Esophagus squamous epithelium (tissue), 5 donors: ENCODE results near the gene ONECUT3. TPM values are rescaled to one million over a fixed set of nuclear protein-coding genes. Genes with fewer than 3 reads are reported as not detected.

Source experiments
- DNase-seq: peaks from one replicate; lab custom pipeline; 2025; lab: John Stamatoyannopoulos, UW
- H3K27ac ChIP-seq, 4 donors: fragments of 200-600 bp; sonication (generic); one replicate each; pipeline ENCODE4 v1.5.1; 2016 to 2019; ENCODE audit warnings: mild to moderate bottlenecking in 1 of 4
- H3K27me3 ChIP-seq, 4 donors: fragments of 200-600 bp; sonication (generic); 1 replicate in 3 of 4; 2 replicates in 1 of 4; pipeline versions ENCODE4 v1.5.1 to v1.6.0; 2017 to 2021; ENCODE audit warnings: antibody characterized with exemption in 1 of 4
- H3K36me3 ChIP-seq, 3 donors: fragments of 200-600 bp; sonication (generic); one replicate each; pipeline ENCODE4 v1.5.1; 2016 to 2019
- H3K4me1 ChIP-seq, 3 donors: fragments of 200-600 bp; sonication (generic); one replicate each; pipeline ENCODE4 v1.5.1; 2017 to 2019
- H3K4me3 ChIP-seq, 4 donors: fragments of 200-600 bp; sonication (generic); 1 replicate in 3 of 4; 2 replicates in 1 of 4; pipeline ENCODE4 v1.5.1; 2016 to 2019; ENCODE audit warnings: mild to moderate bottlenecking in 2 of 4, moderate library complexity in 1 of 4
- H3K9me3 ChIP-seq, 3 donors: fragments of 200-600 bp; sonication (generic); one replicate each; pipeline ENCODE4 v1.5.1; 2016 to 2019
- POLR2A ChIP-seq, 4 donors: fragments of 450-650 bp; IDR thresholded peaks; one replicate each; pipeline ENCODE4 v1.6.1; 2017; ENCODE audit warnings: antibody characterized with exemption in 4 of 4, mild to moderate bottlenecking in 4 of 4, moderate library complexity in 3 of 4
- WGBS, 2 donors: methylation state at CpG; one replicate each; pipeline ENCODE4 v1.1.5; 2018; 5-methylcytosine and 5-hydroxymethylcytosine counted together
- intact Hi-C: fragments of 100-400 bp; cut with DNase I; formaldehyde crosslinking; loops from one replicate; pipeline ENCODE4 v1.15.0; 2022
- total RNA-seq, 4 donors: library from RNA; depleted of rRNA; stranded (reverse); fragments of >200 nt; gene quantifications; one replicate each; pipeline ENCODE4 v1.1.0, GENCODE V29; 2016
- TF ChIP-seq, protein P1 (sequence below), 6 experiments: fragments of 450-650 bp in 4 of 6; fragments of 200-600 bp in 2 of 6; sonication (generic) in 2 of 6; IDR thresholded peaks; one replicate each; pipeline ENCODE4 v1.5.1; 2016 to 2019; ENCODE audit warnings: antibody characterized with exemption in 6 of 6, mild to moderate bottlenecking in 4 of 6, moderate library complexity in 4 of 6
- donor health status: DM: yes; HTN: yes; CAD: no.

The ONECUT3 gene
- total RNA-seq, 4 donors from 2014 or later: not detected

DNA sequence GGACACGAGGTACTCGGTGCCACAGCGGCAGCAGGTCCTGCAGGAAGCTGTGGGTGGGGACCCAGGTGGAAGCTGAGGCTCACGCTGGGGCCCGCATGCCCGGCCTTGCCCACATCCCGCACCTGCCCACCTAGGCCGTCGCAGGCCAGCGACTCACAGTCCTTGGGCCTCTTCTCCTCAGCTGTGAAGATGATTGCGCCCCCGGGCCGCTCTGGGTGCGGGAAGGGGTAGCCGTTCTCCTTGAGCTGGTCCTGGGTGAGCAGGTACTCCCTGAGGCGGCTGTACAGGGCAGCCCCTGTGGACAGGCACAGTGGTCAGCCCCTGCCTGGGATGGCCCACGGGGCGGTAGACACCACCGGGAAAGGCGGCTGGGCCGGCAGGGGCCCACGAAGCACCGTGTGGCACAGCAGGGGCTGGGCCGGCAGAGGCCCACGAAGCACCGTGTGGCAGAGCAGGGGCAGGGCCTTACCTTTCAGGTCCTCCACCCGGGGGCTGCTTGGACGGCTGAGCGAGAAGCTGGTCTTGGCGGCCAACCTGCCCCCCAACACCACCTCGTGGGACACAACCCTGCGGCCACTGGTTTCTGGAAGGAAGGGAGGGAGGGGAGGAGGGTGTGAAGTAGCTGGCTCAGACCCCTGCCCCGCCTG, 65.4 kb downstream of the ONECUT3 start:
- 74 to 78% methylated on average over 3 to 7 of the region's 33 CpGs for WGBS, 2 donors

DNA sequence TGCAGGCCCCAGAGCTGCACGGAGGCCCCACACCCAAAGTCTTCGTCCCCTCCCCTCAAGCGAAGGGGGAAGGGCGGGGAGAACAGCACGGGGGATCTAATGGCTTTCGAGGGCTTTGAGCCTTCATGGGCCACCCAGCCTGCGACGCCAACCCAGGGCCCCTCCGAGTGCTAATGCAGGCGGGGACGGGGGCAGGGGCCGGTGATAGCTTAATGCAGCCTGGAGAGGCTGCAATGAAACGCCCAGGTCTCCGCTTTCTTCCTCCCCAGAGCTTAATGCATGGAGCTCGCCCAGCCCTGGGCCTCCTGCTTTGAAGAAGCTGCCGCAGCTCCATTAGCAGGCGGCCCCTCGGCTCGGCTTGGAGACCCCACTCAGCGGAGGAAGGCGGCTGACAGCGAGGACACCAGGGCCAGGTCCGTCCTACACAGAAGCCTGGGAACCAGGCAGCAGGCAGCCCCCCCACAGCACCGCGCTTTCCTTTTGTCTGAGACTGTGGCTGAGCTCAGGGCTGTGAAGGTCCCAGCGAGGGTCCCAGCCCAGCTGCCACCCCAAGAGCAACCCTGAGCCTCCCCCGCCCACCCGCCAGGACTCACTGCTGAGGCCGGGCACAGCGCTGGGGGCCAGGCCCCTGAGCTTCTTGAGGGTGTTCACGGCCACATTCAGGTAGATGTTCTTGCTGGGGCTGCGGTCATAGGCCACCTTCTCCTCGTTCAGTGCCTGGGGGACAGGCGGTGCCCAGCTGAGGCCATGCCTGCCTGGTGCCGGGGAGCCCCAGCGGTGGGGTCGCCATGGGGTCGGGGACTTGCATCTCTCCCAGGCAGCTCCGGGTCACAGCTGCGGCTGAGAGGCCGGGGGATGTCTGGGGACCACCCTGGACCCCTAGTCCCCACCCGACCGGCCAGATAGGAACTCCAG, 66.3 kb downstream of the ONECUT3 start:
- no peaks in the 10 kb centered on the region for H3K9me3 ChIP-seq
- no peak overlapping the region for H3K4me3 ChIP-seq
- intact Hi-C loops: no loop called here
- H3K27me3 ChIP-seq: no peaks in the 10 kb centered on the region
- no peak overlapping the region for H3K27ac ChIP-seq
- H3K4me1 ChIP-seq: no peaks in the 10 kb centered on the region
- DNase-seq: no peak
- TF ChIP-seq POLR2A (IDR thresholded peaks at IDR 0.05): no peak
- TF ChIP-seq, protein P1, sequence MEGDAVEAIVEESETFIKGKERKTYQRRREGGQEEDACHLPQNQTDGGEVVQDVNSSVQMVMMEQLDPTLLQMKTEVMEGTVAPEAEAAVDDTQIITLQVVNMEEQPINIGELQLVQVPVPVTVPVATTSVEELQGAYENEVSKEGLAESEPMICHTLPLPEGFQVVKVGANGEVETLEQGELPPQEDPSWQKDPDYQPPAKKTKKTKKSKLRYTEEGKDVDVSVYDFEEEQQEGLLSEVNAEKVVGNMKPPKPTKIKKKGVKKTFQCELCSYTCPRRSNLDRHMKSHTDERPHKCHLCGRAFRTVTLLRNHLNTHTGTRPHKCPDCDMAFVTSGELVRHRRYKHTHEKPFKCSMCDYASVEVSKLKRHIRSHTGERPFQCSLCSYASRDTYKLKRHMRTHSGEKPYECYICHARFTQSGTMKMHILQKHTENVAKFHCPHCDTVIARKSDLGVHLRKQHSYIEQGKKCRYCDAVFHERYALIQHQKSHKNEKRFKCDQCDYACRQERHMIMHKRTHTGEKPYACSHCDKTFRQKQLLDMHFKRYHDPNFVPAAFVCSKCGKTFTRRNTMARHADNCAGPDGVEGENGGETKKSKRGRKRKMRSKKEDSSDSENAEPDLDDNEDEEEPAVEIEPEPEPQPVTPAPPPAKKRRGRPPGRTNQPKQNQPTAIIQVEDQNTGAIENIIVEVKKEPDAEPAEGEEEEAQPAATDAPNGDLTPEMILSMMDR (IDR thresholded peaks at IDR 0.05): no peak
- peaks cover 69 to 100% (median 76%) of the 10 kb centered on the region in 3 donors for H3K36me3 ChIP-seq
- WGBS, 2 donors: 90% methylated on average over 2 of the region's 43 CpGs; no CpG with 5 or more reads in 1 of the 2 donors

More for the DNA sequence above, 65.4 kb downstream of the ONECUT3 start:
- Histone ChIP-seq H3K9me3 (no peaks in the 10 kb centered on the region), H3K4me3 (no peak overlapping the region), H3K4me1 (peaks cover 0 to 2% (median 1%) of the 10 kb centered on the region in 3 donors), H3K27me3 (no peaks in the 10 kb centered on the region), H3K36me3 (peaks cover 62 to 94% (median 69%) of the 10 kb centered on the region in 3 donors), H3K27ac (no peak overlapping the region)
- intact Hi-C loops: no loop called here
- no peak for TF ChIP-seq POLR2A (IDR thresholded peaks at IDR 0.05)
- TF ChIP-seq, protein P1 (IDR thresholded peaks at IDR 0.05): no peak
- no peak for DNase-seq

DNA sequence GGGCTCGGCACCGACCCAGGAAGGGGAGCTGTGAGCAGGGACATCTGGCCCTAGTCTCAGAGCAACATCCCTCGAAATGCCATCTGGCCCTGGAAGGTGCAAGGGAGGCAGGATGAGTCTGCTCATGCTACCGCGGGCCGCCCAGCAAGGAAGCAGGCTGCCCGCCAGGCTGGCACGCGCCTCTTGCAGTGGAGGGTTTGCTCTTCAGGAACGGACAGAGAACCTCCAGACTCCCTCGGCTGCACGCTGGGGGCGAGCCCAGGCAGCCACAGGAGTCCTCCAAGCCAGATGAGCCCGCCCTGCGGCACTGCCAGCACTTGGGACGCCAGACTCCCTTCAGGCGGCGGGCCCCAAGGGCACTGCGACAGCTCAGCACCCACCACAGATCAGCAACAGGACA, 68.9 kb downstream of the ONECUT3 start:
- no peaks in the 10 kb centered on the region for H3K9me3 ChIP-seq
- WGBS, 2 donors: 45% methylated on average over 4 of the region's 19 CpGs; no CpG with 5 or more reads in 1 of the 2 donors
- H3K4me1 ChIP-seq: peaks cover 0 to 13% (median 7%) of the 10 kb centered on the region in 3 donors
- no peak overlapping the region for H3K4me3 ChIP-seq
- TF ChIP-seq, protein P1 (IDR thresholded peaks at IDR 0.05): no peak
- no peak for TF ChIP-seq POLR2A (IDR thresholded peaks at IDR 0.05)
- DNase-seq: no peak
- no peak overlapping the region for H3K27ac ChIP-seq
- H3K36me3 ChIP-seq: peaks cover 52 to 100% (median 60%) of the 10 kb centered on the region in 3 donors
- intact Hi-C loops: no loop called here
- no peaks in the 10 kb centered on the region for H3K27me3 ChIP-seq

DNA sequence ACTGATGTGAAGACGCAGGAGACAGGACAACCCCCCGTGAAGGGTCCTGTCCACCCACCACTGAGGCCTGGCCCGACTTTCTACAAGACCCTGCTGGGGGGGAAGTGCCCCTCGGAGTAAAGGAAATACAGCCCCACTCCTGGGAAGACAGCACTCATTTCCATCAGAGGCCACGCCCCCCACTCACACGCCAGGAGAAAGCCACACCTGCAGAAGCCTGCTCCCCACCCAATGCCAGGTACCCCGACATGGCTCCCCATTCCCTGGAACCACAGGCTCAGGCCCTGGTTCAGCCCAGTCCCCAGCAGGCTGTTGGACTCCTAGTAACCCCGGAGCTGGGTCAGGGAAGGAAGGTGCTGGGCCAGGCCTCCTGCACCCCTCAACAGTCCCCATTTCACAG, 69.7 kb downstream of the ONECUT3 start:
- no peak overlapping the region for H3K27ac ChIP-seq
- intact Hi-C loops: no loop called here
- no peak for TF ChIP-seq POLR2A (IDR thresholded peaks at IDR 0.05)
- TF ChIP-seq, protein P1 (IDR thresholded peaks at IDR 0.05): no peak
- H3K9me3 ChIP-seq: no peaks in the 10 kb centered on the region
- 95% methylated on average over 3 of the region's 8 CpGs; no CpG with 5 or more reads in 1 of the 2 donors for WGBS, 2 donors
- H3K27me3 ChIP-seq: no peaks in the 10 kb centered on the region
- H3K4me1 ChIP-seq: peaks cover 0 to 13% (median 7%) of the 10 kb centered on the region in 3 donors
- no peak for DNase-seq
- H3K4me3 ChIP-seq: no peak overlapping the region
- peaks cover 52 to 100% (median 53%) of the 10 kb centered on the region in 3 donors for H3K36me3 ChIP-seq
